Parathyroid adenoma (tissue), 2 donors: ENCODE results near the gene DUOXA1.

Source experiments
- H2AFZ ChIP-seq: fragments of 300-600 bp; sonication (generic); one replicate; pipeline ENCODE4 v1.7.0; 2017; ENCODE audit warnings: antibody characterized with exemption, mild to moderate bottlenecking
- H3K27ac ChIP-seq: fragments of 300-600 bp; sonication (generic); one replicate; pipeline ENCODE4 v1.7.0; 2017
- H3K27me3 ChIP-seq: fragments of 300-600 bp; sonication (generic); one replicate; pipeline ENCODE4 v1.7.0; 2017; ENCODE audit warnings: low read length; ENCODE audit not compliant: control insufficient read depth, insufficient read depth
- H3K36me3 ChIP-seq: fragments of 300-600 bp; sonication (generic); one replicate; pipeline ENCODE4 v1.7.0; 2017; ENCODE audit warnings: low read length; ENCODE audit not compliant: control insufficient read depth, insufficient read depth
- H3K4me1 ChIP-seq: fragments of 300-600 bp; sonication (generic); one replicate; pipeline ENCODE4 v1.7.0; 2017; ENCODE audit warnings: control low read depth
- H3K4me2 ChIP-seq: fragments of 300-600 bp; sonication (generic); one replicate; pipeline ENCODE4 v1.7.0; 2017; ENCODE audit warnings: low read length
- H3K4me3 ChIP-seq: fragments of 300-600 bp; sonication (generic); one replicate; pipeline ENCODE4 v1.7.0; 2017; ENCODE audit warnings: low read depth, low read length
- H3K79me2 ChIP-seq: fragments of 300-600 bp; sonication (generic); one replicate; pipeline ENCODE4 v1.7.0; 2017; ENCODE audit warnings: control low read depth
- H3K9ac ChIP-seq: fragments of 300-600 bp; sonication (generic); one replicate; pipeline ENCODE4 v1.7.0; 2017; ENCODE audit warnings: mild to moderate bottlenecking
- H3K9me3 ChIP-seq: fragments of 300-600 bp; sonication (generic); one replicate; pipeline ENCODE4 v1.7.0; 2017; ENCODE audit warnings: low read length; ENCODE audit not compliant: control insufficient read depth
- CTCF ChIP-seq: fragments of 300-600 bp; sonication (generic); IDR thresholded peaks from one replicate; pipeline ENCODE4 v1.7.0; 2017; ENCODE audit warnings: antibody characterized with exemption, mild to moderate bottlenecking
- donor health status: primary hyperparathyroidism.

Gene DUOXA1

GRCh38 chr15:45148076-45149059 is 18.7 kb upstream of the DUOXA1 start:
- TF ChIP-seq CTCF = no peak

GRCh38 chr15:45147606-45148005 is 17.9 kb upstream of the DUOXA1 start:
- Histone ChIP-seq H3K27ac (no peak overlapping the region), H3K4me2 (no peak overlapping the region), H3K27me3 (no peaks in the 10 kb centered on the region), H3K79me2 (no peaks in the 10 kb centered on the region), H3K9me3 (no peaks in the 10 kb centered on the region), H2AFZ (no peak overlapping the region), H3K36me3 (no peaks in the 10 kb centered on the region), H3K4me1 (no peaks in the 10 kb centered on the region), H3K4me3 (no peak overlapping the region), H3K9ac (no peak overlapping the region)
- no peak for TF ChIP-seq CTCF

More at GRCh38 chr15:45148076-45149059, 18.7 kb upstream of the DUOXA1 start:
- no peak overlapping the region for H3K27ac ChIP-seq
- no peaks in the 10 kb centered on the region for H3K4me1 ChIP-seq
- H3K4me2 ChIP-seq = no peak overlapping the region
- no peaks in the 10 kb centered on the region for H3K36me3 ChIP-seq
- H3K27me3 ChIP-seq = no peaks in the 10 kb centered on the region
- no peaks in the 10 kb centered on the region for H3K9me3 ChIP-seq
- H3K4me3 ChIP-seq = no peak overlapping the region
- no peak overlapping the region for H2AFZ ChIP-seq
- H3K79me2 ChIP-seq = no peaks in the 10 kb centered on the region
- no peak overlapping the region for H3K9ac ChIP-seq

DNA sequence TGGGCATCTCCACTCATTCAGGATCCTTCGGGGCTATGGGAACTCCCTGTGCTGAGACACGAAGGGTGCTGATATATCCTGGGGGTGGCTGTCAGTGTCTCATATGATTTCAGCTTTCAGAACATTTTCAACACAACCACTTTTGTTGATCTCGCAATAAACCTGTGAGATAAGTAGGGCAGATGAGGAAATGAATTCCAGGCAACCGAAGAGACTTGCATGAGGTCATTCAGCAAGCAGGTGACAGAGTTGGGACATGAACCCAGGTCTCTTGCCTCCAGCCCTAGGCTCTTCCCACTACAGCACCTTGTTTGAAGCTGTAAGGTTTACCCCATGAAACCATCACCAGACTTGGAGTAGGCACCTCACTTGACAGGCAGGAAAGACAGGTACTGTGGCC is 16.7 kb upstream of the DUOXA1 start:
- Histone ChIP-seq H3K27ac (no peak overlapping the region), H3K9me3 (no peaks in the 10 kb centered on the region), H3K79me2 (no peaks in the 10 kb centered on the region), H3K4me3 (no peak overlapping the region), H3K27me3 (no peaks in the 10 kb centered on the region), H3K4me2 (no peak overlapping the region), H3K4me1 (no peaks in the 10 kb centered on the region), H2AFZ (no peak overlapping the region), H3K9ac (no peak overlapping the region), H3K36me3 (no peaks in the 10 kb centered on the region)
- no peak for TF ChIP-seq CTCF

GRCh38 chr15:45144775-45145174 is 15.1 kb upstream of the DUOXA1 start:
- Histone ChIP-seq H3K9ac (no peak overlapping the region), H3K4me3 (no peak overlapping the region), H3K4me2 (no peak overlapping the region), H3K27me3 (no peaks in the 10 kb centered on the region), H3K4me1 (no peaks in the 10 kb centered on the region), H3K27ac (no peak overlapping the region), H3K79me2 (no peaks in the 10 kb centered on the region), H3K36me3 (no peaks in the 10 kb centered on the region), H2AFZ (no peak overlapping the region), H3K9me3 (no peaks in the 10 kb centered on the region)
- TF ChIP-seq CTCF = no peak
